Endothelial cell (in vitro differentiated cells): ENCODE data around the gene C11orf86. TPM values are rescaled to one million over a fixed set of nuclear protein-coding genes. Genes with fewer than 3 reads are reported as not detected.

Experiments used
- DNase-seq: peaks from one replicate; pipeline ENCODE4 v3.0.0; 2021; ENCODE audit warnings: low spot score
- H3K27ac Mint-ChIP-seq: one replicate; pipeline ENCODE4 v1.8.0; 2021; ENCODE audit warnings: mixed read lengths, inconsistent platforms; ENCODE audit not compliant: unreplicated experiment
- H3K27me3 Mint-ChIP-seq: one replicate; pipeline ENCODE4 v1.8.0; 2021; ENCODE audit warnings: mild to moderate bottlenecking, moderate library complexity, mixed read lengths, inconsistent platforms; ENCODE audit not compliant: unreplicated experiment
- H3K36me3 Mint-ChIP-seq: one replicate; pipeline ENCODE4 v1.8.0; 2021; ENCODE audit warnings: mild to moderate bottlenecking, low read depth, mixed read lengths, inconsistent platforms; ENCODE audit not compliant: unreplicated experiment
- H3K4me1 Mint-ChIP-seq: one replicate; pipeline ENCODE4 v1.8.0; 2021; ENCODE audit warnings: mild to moderate bottlenecking, mixed read lengths, inconsistent platforms; ENCODE audit not compliant: unreplicated experiment
- H3K4me3 Mint-ChIP-seq: one replicate; pipeline ENCODE4 v1.8.0; 2021; ENCODE audit warnings: mild to moderate bottlenecking, mixed read lengths, inconsistent platforms; ENCODE audit not compliant: unreplicated experiment
- H3K9me3 Mint-ChIP-seq: one replicate; pipeline ENCODE4 v1.8.0; 2021; ENCODE audit warnings: mixed read lengths, inconsistent platforms; ENCODE audit not compliant: unreplicated experiment
- CTCF ChIP-seq: fragments of 200-600 bp; sonication (generic); IDR thresholded peaks from one replicate; pipeline ENCODE4 v1.5.0; 2021; ENCODE audit warnings: antibody characterized with exemption; ENCODE audit not compliant: unreplicated experiment
- total RNA-seq: library from RNA; stranded (reverse); fragmentation: NEBNext Ultra II Directional; extraction: Animal tissue kit (Norgen Biotek cat#: 25700); gene quantifications from one replicate; pipeline ENCODE4 v1.2.1, GENCODE V29; 2021; ENCODE audit not compliant: unreplicated experiment

C11orf86 gene
- total RNA-seq, 1 donor from 2014 or later = not detected

GRCh38 chr11:66951927-66952337, 23.2 kb upstream of the C11orf86 start:
- no peak overlapping the region for H3K4me3 Mint-ChIP-seq
- TF ChIP-seq CTCF = no peak
- peaks cover 9% of the 10 kb centered on the region for H3K4me1 Mint-ChIP-seq
- peaks cover 5% of the 10 kb centered on the region for H3K36me3 Mint-ChIP-seq
- H3K9me3 Mint-ChIP-seq = no peaks in the 10 kb centered on the region
- H3K27ac Mint-ChIP-seq = no peak overlapping the region
- no peak for DNase-seq
- peaks cover 1% of the 10 kb centered on the region for H3K27me3 Mint-ChIP-seq

GRCh38 chr11:66953081-66953833, 21.8 kb upstream of the C11orf86 start:
- TF ChIP-seq CTCF = no peak
- Mint-ChIP-seq H3K4me1 (peaks cover 10% of the 10 kb centered on the region), H3K4me3 (no peak overlapping the region), H3K9me3 (no peaks in the 10 kb centered on the region), H3K27ac (no peak overlapping the region), H3K27me3 (peaks cover 1% of the 10 kb centered on the region), H3K36me3 (peaks cover 5% of the 10 kb centered on the region)
- no peak for DNase-seq

- no peak for TF ChIP-seq CTCF
- Mint-ChIP-seq H3K4me1 (peaks cover 17% of the 10 kb centered on the region), H3K27ac (no peak overlapping the region), H3K27me3 (peaks cover 1% of the 10 kb centered on the region), H3K9me3 (no peaks in the 10 kb centered on the region), H3K4me3 (peak overlapping the region; percentile 88), H3K36me3 (peaks cover 5% of the 10 kb centered on the region)
- no peak for DNase-seq
Measured at GRCh38 chr11:66956689-66957290, 18.3 kb upstream of the C11orf86 start.

GRCh38 chr11:66957971-66958231, 17.2 kb upstream of the C11orf86 start:
- Mint-ChIP-seq H3K27me3 (peaks cover 2% of the 10 kb centered on the region), H3K4me1 (peaks cover 17% of the 10 kb centered on the region), H3K9me3 (no peaks in the 10 kb centered on the region), H3K4me3 (peak overlapping the region; percentile 84), H3K27ac (no peak overlapping the region), H3K36me3 (peaks cover 5% of the 10 kb centered on the region)
- no peak for DNase-seq
- no peak for TF ChIP-seq CTCF

GRCh38 chr11:66958232-66958955, 16.7 kb upstream of the C11orf86 start, which contains the start of gene PC:
TSS of gene PC (minus strand) at chr11:66958383. CDS start at chr11:66872159, 86,224 bp downstream.
- peaks cover 5% of the 10 kb centered on the region for H3K36me3 Mint-ChIP-seq
- no peak for TF ChIP-seq CTCF
- peak; percentile 98 for DNase-seq
- peaks cover 3% of the 10 kb centered on the region for H3K27me3 Mint-ChIP-seq
- H3K9me3 Mint-ChIP-seq = no peaks in the 10 kb centered on the region
- peak within 1 kb of the TSS; percentile 84 for H3K4me3 Mint-ChIP-seq
- H3K4me1 Mint-ChIP-seq = peaks cover 14% of the 10 kb centered on the region
- H3K27ac Mint-ChIP-seq = peak within 1 kb of the TSS; percentile 8
